ENCODE results near the gene LGALS9.
"Not testable (repeated sequence)": the region's sequence is repeated elsewhere in the genome, so short reads cannot be mapped to it uniquely, and the experiment has no call there.

The LGALS9 gene

GRCh38 chr17:27647765-27648164 is 16.8 kb downstream of the LGALS9 start:
- TF ChIP-seq CTCF (conservative IDR thresholded peaks at IDR 0.05; ENCODE audit: low read depth, low read length) = no peak
- no peak for DNase-seq (ENCODE audit: low read depth)
- H3K4me3 ChIP-seq (ENCODE audit: low read depth, low read length) = no peak overlapping the region

GRCh38 chr17:27649111-27649571 is 18.2 kb downstream of the LGALS9 start:
- not testable (repeated sequence) for H3K4me3 ChIP-seq (ENCODE audit: low read depth, low read length)

GRCh38 chr17:27649929-27650328 is 18.9 kb downstream of the LGALS9 start:
- no peak for TF ChIP-seq CTCF (conservative IDR thresholded peaks at IDR 0.05; ENCODE audit: low read depth, low read length)
- DNase-seq (ENCODE audit: low read depth) = no peak
- no peak overlapping the region for H3K4me3 ChIP-seq (ENCODE audit: low read depth, low read length)

More at GRCh38 chr17:27649111-27649571, 18.2 kb downstream of the LGALS9 start:
- not testable (repeated sequence) for DNase-seq (ENCODE audit: low read depth)

- TF ChIP-seq CTCF (conservative IDR thresholded peaks at IDR 0.05; ENCODE audit: low read depth, low read length) = no peak
- H3K4me3 ChIP-seq (ENCODE audit: low read depth, low read length) = no peak overlapping the region
- no peak for DNase-seq (ENCODE audit: low read depth)
Observed at GRCh38 chr17:27650836-27651235, 19.8 kb downstream of the LGALS9 start.

GRCh38 chr17:27651411-27652345 is 20.7 kb downstream of the LGALS9 start:
- DNase-seq (ENCODE audit: low read depth) = peak; percentile 57
- peak; percentile 69 for TF ChIP-seq CTCF (conservative IDR thresholded peaks at IDR 0.05; ENCODE audit: low read depth, low read length)
- no peak overlapping the region for H3K4me3 ChIP-seq (ENCODE audit: low read depth, low read length)

- not testable (repeated sequence) for DNase-seq (ENCODE audit: low read depth); H3K4me3 ChIP-seq (ENCODE audit: low read depth, low read length)
Observed at GRCh38 chr17:27653449-27653971, 22.5 kb downstream of the LGALS9 start.

GRCh38 chr17:27654136-27654535 is 23.1 kb downstream of the LGALS9 start:
- DNase-seq (ENCODE audit: low read depth) = no peak
- TF ChIP-seq CTCF (conservative IDR thresholded peaks at IDR 0.05; ENCODE audit: low read depth, low read length) = no peak
- H3K4me3 ChIP-seq (ENCODE audit: low read depth, low read length) = no peak overlapping the region

Measured in choroid plexus epithelial cell (primary cell).